Adrenal gland (tissue), 12 donors: ENCODE measurements around the gene DCTN1. TPM values are rescaled to one million over a fixed set of nuclear protein-coding genes. Genes with fewer than 3 reads are reported as not detected.

Experiments
- DNase-seq, 7 donors: peaks; one replicate each; pipeline ENCODE4 v3.0.0-alpha.2; 2019 to 2020
- H3K27ac ChIP-seq, 5 donors: fragments of 200-600 bp; sonication (generic) in 4 of 5; 1 replicate in 3 of 5; 2 replicates in 2 of 5; pipeline versions ENCODE4 v1.5.1 to v1.8.0; 2016 to 2020; ENCODE audit warnings: mild to moderate bottlenecking in 1 of 5
- H3K27me3 ChIP-seq: fragments of 200-600 bp; 2 replicates; pipeline ENCODE4 v1.8.0; 2021
- H3K36me3 ChIP-seq, 2 donors: fragments of 200-600 bp; replicated peaks in 1 of 2; 1 replicate in 1 of 2; 2 replicates in 1 of 2; pipeline versions ENCODE4 v1.5.1 to v1.8.0; 2018 to 2022
- H3K4me1 ChIP-seq, 2 donors: fragments of 200-600 bp; replicated peaks in 1 of 2; 1 replicate in 1 of 2; 2 replicates in 1 of 2; pipeline versions ENCODE4 v1.5.1 to v1.8.0; 2018 to 2021
- H3K4me3 ChIP-seq, 4 donors: fragments of 200-600 bp; sonication (generic) in 3 of 4; one replicate each; pipeline ENCODE4 v1.5.1; 2016 to 2018
- H3K9me3 ChIP-seq, 3 donors: fragments of 200-600 bp; sonication (generic) in 1 of 3; replicated peaks in 1 of 3; 1 replicate in 2 of 3; 2 replicates in 1 of 3; pipeline versions ENCODE4 v1.5.1 to v1.8.0; 2016 to 2021
- POLR2A ChIP-seq, 2 donors: fragments of 450-650 bp; IDR thresholded peaks; one replicate each; pipeline ENCODE4 v1.6.1; 2017; ENCODE audit warnings: antibody characterized with exemption in 2 of 2, mild to moderate bottlenecking in 2 of 2, moderate library complexity in 1 of 2
- WGBS, 4 donors: extraction: QIAGEN DNeasy Blood & Tissue Kit in 2 of 4; methylation state at CpG; one replicate each; pipeline versions ENCODE4 v1.1.5 to v1.1.7; 2013 to 2017; 5-methylcytosine and 5-hydroxymethylcytosine counted together
- intact Hi-C, 2 donors: fragments of 100-400 bp; cut with DNase I; formaldehyde crosslinking; loops; one replicate each; pipeline versions ENCODE4 v1.14.1 to v1.15.0; 2022 to 2023
- polyA plus RNA-seq, 3 donors: library from polyadenylated mRNA; stranded (reverse); fragments of 200-250 nt in 2 of 3; fragments of 350-450 nt in 1 of 3; fragmentation: Illumina TruSeq in 1 of 3; extraction: RNeasy Lipid Tissue Mini Kit (QIAGEN cat#74804) in 1 of 3; gene quantifications; one replicate each; pipeline ENCODE4 v1.2.3, GENCODE V29; 2013 to 2014
- total RNA-seq, 9 donors: library from RNA; depleted of rRNA in 4 of 9; stranded (reverse); fragments of >200 nt in 4 of 9; fragments of 120-200 nt in 1 of 9; fragmentation: NEBNext Ultra II Directional in 1 of 9; extraction: Animal tissue kit (Norgen Biotek cat#: 25700) in 1 of 9; gene quantifications; one replicate each; pipeline versions ENCODE4 v1.1.0 to v1.2.4, GENCODE V29; 2013 to 2023
- TF ChIP-seq, protein P1 (sequence below), 6 experiments: fragments of 450-650 bp in 4 of 6; fragments of 200-600 bp in 2 of 6; sonication (generic) in 1 of 6; IDR thresholded peaks; 1 replicate in 5 of 6; 2 replicates in 1 of 6; pipeline versions ENCODE4 v1.5.1 to v1.8.0; 2016 to 2021; ENCODE audit warnings: antibody characterized with exemption in 6 of 6, mild to moderate bottlenecking in 2 of 6, moderate library complexity in 1 of 6
- donor health status: healthy with polysubstance abuse.
- donor health status: Bipolar disorder and iron deficiency.
- donor health status: DM: yes; HTN: yes; CAD: no.
- donor health status: DM: no; HTN: no; CAD: no.
- donor health status: DM: no; HTN: no; CAD: no.
- donor health status: DM: yes; HTN: yes; CAD: no.

Gene DCTN1
- total and polyA plus RNA-seq, 12 donors, result 106 to 258 (median 146) TPM

DNA sequence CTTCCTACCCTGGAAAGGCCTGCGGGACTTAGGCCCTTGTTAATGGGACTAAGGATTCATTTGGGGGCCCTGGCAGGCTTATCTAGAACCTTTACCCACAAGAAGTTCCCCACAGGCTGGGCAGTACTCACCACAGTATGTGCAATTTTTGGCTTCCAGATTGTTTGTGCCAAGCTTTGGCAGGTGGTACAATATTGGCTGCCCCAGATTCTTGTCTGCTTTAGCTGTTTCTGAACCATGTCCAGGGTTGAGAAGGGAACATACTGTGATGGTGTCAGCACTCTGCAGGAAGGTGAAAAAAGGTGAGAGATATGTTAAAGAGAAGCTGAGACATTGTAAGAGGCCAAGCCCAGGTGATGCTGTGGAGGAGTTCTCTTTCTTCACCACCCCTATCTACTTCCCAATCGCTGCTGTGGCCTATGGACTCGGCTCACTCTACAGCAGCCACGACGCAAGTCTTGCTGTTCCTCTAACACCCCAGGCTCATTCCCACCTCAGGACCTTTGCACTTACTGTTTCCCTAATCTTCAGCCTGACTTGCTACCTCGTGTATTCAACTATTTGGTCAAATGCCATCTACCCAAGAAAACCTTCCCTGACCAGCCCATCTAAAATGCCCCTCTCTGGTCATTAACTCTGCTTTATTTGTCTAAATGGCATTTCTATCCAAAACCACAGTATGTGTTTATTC is 46.1 kb downstream of the DCTN1 start:
- no peak overlapping the region for H3K4me3 ChIP-seq
- TF ChIP-seq, protein P1, sequence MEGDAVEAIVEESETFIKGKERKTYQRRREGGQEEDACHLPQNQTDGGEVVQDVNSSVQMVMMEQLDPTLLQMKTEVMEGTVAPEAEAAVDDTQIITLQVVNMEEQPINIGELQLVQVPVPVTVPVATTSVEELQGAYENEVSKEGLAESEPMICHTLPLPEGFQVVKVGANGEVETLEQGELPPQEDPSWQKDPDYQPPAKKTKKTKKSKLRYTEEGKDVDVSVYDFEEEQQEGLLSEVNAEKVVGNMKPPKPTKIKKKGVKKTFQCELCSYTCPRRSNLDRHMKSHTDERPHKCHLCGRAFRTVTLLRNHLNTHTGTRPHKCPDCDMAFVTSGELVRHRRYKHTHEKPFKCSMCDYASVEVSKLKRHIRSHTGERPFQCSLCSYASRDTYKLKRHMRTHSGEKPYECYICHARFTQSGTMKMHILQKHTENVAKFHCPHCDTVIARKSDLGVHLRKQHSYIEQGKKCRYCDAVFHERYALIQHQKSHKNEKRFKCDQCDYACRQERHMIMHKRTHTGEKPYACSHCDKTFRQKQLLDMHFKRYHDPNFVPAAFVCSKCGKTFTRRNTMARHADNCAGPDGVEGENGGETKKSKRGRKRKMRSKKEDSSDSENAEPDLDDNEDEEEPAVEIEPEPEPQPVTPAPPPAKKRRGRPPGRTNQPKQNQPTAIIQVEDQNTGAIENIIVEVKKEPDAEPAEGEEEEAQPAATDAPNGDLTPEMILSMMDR (IDR thresholded peaks at IDR 0.05), result no peak
- TF ChIP-seq POLR2A (IDR thresholded peaks at IDR 0.05), result no peak
- intact Hi-C loops, result loop anchor here (5.0 to 10.0 kb wide), 2 partner anchors 61 to 77 kb away; no protein-coding TSS in a partner anchor

DNA sequence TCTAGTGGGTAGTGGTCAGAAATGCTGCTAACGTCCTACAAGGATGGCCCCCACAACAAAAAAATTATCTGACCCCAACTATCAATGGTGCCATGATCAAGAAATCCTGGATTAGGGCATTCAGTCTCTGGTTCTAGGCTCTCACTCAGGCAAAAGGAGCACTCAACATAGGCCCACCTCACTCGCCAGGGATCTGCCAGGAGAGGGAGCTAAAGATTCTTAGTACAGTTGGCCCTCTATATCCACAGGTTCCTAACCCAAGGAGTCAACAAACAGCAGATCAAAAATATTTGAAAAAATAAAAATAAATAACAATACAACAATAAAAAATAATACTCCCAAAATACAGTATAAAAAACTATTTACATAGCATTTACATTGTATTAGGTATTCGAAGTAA is 46.9 kb downstream of the DCTN1 start:
- peak in 5 of 7 donors; percentile 25 to 53 (median 40) for DNase-seq
- Histone ChIP-seq H3K4me3 (no peak overlapping the region), H3K27ac (no peak overlapping the region), H3K4me1 (no peaks in the 10 kb centered on the region), H3K9me3 (no peaks in the 10 kb centered on the region), H3K36me3 (no peaks in the 10 kb centered on the region), H3K27me3 (no peaks in the 10 kb centered on the region)
- no peak for TF ChIP-seq POLR2A (IDR thresholded peaks at IDR 0.05)
- TF ChIP-seq, protein P1 (IDR thresholded peaks at IDR 0.05), result peak in 4 of 6 experiments; percentile 21 to 52 (median 32)
- intact Hi-C loops, result loop anchor here (5.0 to 10.0 kb wide), 2 partner anchors 62 to 76 kb away; no protein-coding TSS in a partner anchor
- 55 to 76% (median 65%) methylated on average over 2 to 3 of the region's 3 CpGs for WGBS, 4 donors

More for the DNA sequence above, 46.1 kb downstream of the DCTN1 start:
- WGBS, 4 donors, result 85 to 91% (median 87%) methylated on average over 5 to 6 of the region's 6 CpGs
- Histone ChIP-seq H3K36me3 (no peaks in the 10 kb centered on the region), H3K9me3 (no peaks in the 10 kb centered on the region), H3K27me3 (no peaks in the 10 kb centered on the region), H3K27ac (no peak overlapping the region), H3K4me1 (no peaks in the 10 kb centered on the region)
- no peak for DNase-seq

DNA sequence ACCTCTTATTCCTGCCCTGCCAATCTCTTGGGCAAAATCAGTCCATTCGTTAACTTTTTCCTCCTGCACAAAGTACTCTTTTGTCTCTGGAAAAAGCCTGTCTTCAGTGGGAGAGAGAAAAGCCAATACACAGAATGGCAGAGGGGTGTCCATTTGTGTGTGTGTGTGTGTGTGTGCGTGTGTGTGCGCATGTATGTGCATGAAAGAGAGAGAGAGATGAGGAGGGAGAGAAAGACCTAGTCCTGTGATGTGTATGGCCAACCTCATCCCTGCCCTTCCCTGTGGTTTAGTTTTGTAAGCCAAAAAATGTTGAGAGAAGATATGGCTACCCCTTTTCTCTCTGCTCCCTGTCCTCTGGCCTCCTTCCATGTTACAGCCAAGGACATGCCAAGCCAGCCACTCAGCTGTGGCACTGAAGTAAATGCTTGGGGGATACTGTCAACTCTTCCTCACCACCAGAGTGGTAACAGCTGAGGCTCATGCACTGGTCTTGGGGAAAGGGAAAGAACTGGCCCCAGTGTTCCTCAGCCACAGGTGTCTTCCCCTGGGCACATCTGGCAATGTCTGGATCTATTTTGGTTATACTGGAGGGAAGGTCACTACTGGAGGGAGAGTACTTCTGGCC is 47.4 kb downstream of the DCTN1 start:
- no peak for DNase-seq
- Histone ChIP-seq H3K27ac (no peak overlapping the region), H3K36me3 (no peaks in the 10 kb centered on the region), H3K4me3 (no peak overlapping the region), H3K27me3 (no peaks in the 10 kb centered on the region), H3K9me3 (no peaks in the 10 kb centered on the region), H3K4me1 (no peaks in the 10 kb centered on the region)
- intact Hi-C loops, result loop anchor here (5.0 to 10.0 kb wide), 2 partner anchors 62 to 75 kb away; no protein-coding TSS in a partner anchor
- 78 to 91% (median 85%) methylated on average over 3 of the region's 3 CpGs for WGBS, 4 donors
- TF ChIP-seq, protein P1 (IDR thresholded peaks at IDR 0.05), result no peak
- no peak for TF ChIP-seq POLR2A (IDR thresholded peaks at IDR 0.05)

DNA sequence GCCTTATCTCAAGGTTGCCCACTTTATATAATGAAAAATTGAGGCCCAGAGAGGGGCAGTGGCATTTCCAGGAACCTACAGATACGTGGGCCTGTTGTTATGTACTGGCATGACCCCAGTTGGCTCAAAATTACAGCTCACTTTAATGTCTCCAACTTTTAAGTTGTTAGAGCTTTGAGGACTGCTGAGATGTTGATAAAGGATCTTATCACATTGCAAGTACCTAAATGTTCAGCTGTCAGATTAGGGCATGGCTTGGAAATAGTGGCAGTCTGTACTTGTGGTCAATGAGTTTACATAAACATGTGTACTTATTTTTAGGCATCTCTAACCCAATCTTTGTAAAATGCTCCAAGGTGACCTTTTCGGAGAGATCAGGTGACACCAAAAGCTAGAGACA is 51.5 kb downstream of the DCTN1 start:
- Histone ChIP-seq H3K4me3 (no peak overlapping the region), H3K4me1 (no peaks in the 10 kb centered on the region), H3K9me3 (no peaks in the 10 kb centered on the region), H3K27ac (no peak overlapping the region), H3K27me3 (no peaks in the 10 kb centered on the region), H3K36me3 (no peaks in the 10 kb centered on the region)
- TF ChIP-seq, protein P1 (IDR thresholded peaks at IDR 0.05), result no peak
- TF ChIP-seq POLR2A (IDR thresholded peaks at IDR 0.05), result no peak
- intact Hi-C loops, result no loop called here
- no peak for DNase-seq
- 73 to 94% (median 82%) methylated on average over 2 of the region's 2 CpGs for WGBS, 4 donors
